DMS 273 treated with DMSO at 0.1 percent for 48 hours (cell line): ENCODE measurements around the gene LENG9.
"Not testable (repeated sequence)": the region's sequence is repeated elsewhere in the genome, so short reads cannot be mapped to it uniquely, and the experiment has no call there.

Source experiments
- DNase-seq: peaks from one replicate; lab custom pipeline; 2025; lab: John Stamatoyannopoulos, UW

Gene LENG9

GRCh38 chr19:54463531-54464043 is at the start of gene LENG9:
LENG9 (minus strand) TSS chr19:54463778; CDS start chr19:54463526, 252 bp downstream.
- DNase-seq = peak; percentile 76

DNA sequence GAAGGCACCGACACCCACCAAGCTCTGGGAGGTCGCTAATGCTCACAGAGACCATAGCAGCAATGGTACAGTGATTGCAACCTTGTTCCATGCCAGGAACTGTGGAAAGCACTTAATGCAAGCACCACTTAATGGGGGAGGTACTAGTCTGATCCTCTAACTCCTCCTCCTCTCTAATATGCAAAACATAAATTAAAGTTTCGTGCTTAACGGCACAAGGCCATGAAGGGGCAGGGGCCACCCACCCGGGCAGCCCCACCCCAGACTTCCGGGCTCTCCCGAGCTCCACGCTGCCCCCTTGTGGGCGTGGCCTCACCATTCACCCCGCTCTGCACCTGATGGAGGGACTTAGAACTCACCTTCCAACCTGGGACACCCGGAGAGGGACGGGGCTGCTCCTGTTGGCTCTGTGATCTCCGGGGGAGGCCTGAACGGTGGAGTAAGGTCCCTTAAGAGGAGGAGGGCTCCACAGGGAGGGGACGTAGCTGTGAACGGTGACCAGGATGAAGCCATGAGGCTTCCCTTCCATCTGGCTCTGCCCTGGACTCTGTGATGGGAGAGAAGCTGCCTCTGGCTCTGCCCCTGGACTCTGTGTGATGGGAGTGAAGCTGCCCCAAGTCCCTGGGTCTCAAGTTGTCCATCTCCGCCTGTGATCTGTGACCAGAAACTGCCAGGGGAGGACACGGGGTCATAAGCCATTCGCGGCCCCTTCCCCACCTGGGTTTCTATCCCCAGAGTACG is 45.8 kb upstream of the LENG9 start:
- not testable (repeated sequence) for DNase-seq

- DNase-seq = not testable (repeated sequence)
Measured at GRCh38 chr19:54508487-54508886, 44.9 kb upstream of the LENG9 start.

DNA sequence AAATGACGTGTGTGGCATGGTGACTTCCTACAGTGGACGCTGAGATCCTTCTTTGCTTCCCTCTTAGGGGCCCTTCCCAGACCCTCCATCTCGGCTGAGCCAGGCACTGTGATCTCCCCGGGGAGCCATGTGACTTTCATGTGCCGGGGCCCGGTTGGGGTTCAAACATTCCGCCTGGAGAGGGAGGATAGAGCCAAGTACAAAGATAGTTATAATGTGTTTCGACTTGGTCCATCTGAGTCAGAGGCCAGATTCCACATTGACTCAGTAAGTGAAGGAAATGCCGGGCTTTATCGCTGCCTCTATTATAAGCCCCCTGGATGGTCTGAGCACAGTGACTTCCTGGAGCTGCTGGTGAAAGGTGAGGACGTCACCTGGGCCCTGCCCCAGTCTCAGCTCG is 44.2 kb upstream of the LENG9 start:
- DNase-seq = no peak

DNA sequence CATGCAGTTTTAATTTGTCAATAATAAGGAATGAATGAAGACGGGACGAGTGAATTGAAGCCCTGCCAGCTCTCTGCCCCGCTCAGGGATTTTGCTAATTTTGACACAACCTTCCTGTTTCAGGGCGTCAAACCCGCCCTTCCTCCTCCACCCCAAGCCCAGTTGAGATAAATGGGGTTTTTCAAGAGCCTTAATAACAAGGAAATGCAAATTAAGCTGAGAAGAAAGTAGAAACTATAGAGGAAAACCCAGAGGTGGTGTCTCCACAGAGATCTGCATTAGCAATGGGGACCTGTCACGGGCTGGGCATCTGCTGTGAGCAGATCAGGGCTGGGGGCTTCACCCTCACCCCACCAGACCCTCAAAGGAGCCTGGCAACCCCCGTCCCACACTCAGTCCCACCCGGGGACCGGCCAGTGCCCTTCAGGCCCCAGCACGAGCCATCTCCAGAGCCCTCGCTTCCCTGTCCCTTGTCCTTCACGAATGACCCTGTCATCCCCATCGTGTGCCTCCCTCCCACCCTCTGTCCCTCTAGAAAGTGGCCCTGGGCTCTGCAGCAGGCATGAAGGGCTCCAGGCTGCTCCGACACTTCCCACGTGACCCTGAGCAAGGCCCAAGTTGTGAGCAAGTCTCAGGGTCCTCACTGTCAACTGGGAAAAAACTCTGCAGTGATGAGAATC is 43.6 kb upstream of the LENG9 start:
- not testable (repeated sequence) for DNase-seq

GRCh38 chr19:54506079-54506478 is 42.5 kb upstream of the LENG9 start:
- no peak for DNase-seq

- not testable (repeated sequence) for DNase-seq
Measured at GRCh38 chr19:54505542-54505941, 42.0 kb upstream of the LENG9 start.

DNA sequence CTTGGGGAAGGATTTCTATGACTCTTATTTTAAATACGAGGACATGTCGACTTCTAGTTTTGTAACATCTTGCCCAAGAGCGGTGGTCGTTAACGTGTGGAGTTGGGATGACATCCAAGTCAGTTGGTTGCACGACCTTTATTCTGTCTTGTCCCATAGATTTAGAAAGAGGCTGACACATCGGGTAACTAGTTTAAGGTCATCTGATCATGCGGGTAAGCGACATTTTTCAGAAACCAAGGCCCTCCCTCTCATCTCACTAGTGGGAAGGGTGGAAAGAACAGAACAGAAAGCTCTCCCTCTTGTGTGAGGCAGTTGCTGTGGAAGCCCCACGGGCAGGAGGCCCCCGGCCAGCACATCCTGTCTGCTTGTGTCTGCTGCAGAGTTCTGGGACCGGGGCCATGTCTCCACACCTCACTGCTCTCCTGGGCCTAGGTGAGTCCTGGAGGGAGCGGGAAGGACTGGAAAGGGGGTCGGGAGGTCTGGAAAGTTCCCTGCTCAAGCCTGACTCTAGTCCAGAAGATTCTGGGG is 39.0 kb upstream of the LENG9 start, which contains the start of gene LAIR2:
Gene LAIR2, plus strand, starts transcription at position 314 of the 531 bp plus-strand sequence. Its CDS starts 88 bp downstream, at position 402.
- no peak for DNase-seq

DNA sequence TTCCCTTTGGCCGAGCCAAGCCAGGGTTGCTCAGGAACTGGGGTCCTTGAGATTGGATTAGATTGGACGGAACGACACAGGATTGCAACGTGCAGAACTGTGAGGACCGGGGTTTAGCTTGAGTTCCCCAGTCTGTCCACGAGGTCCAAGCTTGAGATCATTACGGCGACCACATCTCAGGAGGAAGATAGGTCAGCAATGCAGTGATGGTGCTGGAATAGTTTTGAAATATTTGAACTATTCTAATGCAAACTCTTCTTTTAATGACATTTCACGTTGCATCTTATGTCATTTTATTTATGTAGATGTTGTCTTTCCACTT is 34.8 kb upstream of the LENG9 start:
- DNase-seq = not testable (repeated sequence)

- not testable (repeated sequence) for DNase-seq
Measured at GRCh38 chr19:54497747-54498450, 34.3 kb upstream of the LENG9 start.

DNA sequence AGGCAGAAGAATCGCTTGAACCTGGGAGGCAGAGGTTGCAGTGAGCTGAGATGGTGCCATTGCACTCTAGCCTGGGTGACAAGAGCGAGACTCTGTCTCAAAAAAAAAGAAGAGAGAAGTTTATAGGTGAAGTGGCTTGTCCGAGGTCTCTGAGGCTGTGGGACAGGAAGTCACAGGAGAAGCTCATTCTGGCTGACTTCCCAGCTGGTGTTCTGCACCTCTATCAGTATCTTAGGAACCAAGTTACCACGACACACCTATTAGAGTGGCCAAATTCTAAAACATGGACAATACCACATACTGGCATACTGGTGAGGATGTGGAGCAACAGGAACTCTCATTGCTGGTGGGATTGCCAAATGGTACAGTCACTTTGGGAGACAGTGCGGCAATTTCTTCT is 31.7 kb upstream of the LENG9 start:
- not testable (repeated sequence) for DNase-seq

DNA sequence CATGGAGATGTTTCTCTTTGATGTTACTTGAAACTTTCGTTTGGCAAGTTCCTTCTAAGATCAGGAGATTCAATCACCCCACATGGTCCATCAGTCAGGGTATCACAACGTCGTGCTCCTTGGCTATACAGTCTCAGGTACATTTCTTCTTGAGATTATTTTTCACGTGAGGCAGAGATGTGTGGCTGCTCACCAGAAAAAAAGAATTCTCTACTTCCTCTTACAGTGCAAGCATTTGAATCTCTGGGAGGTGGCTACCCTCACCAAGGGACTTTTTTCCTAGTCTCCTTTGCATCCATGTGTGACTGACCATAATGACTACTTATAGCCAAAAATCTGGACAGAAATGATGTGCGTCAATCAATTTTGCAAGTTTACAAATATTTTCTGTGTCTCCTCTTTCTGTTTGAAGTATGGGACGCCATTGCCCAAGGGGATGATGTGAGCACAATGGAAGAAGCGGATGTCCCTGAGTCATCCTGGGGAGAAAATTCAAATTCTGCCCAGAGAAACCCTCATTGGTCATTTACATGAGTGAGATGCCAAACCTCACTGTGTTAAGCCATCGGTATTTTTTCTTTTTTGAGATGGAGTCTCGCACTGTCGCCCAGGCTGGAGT is 30.5 kb upstream of the LENG9 start:
- DNase-seq = no peak

DNA sequence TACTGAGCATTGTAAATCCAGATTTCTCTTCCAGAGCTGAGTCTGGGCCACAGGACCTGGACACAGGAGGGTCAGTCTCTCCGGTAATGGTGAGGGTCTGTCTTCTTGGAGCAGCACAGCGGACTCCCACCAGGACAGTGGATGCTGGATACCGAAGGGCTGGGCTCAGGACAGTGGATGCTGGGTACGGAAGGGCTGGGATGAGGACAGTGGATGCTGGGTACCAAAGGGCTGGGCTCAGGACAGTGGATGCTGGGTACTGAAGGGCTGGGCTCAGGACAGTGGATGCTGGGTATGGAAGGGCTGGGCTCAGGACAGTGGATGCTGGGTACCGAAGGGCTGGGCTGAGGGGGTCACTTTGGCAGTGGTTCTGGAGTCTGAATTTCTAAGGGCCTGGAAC is 29.5 kb upstream of the LENG9 start:
- not testable (repeated sequence) for DNase-seq

GRCh38 chr19:54492568-54492967 is 29.0 kb upstream of the LENG9 start:
- no peak for DNase-seq

DNA sequence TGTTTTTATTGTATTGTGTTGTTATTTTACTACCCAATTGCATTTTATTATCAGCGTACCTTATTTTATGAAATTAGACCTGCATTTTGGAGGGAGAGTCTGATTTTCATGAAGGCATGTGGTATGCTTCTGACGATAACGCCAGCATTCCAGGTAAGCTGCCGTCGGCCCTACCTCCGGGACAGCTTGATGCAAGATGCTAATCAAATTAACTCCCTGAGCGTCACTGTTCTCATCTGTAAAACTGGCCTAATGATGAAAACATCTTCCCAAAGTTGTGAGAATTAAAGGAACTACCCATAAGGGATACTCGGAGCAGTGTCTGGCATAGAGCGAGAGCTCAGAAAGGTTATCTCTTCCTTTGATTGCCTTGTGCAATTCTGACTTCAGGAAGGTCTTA is 26.2 kb upstream of the LENG9 start:
- no peak for DNase-seq

DNA sequence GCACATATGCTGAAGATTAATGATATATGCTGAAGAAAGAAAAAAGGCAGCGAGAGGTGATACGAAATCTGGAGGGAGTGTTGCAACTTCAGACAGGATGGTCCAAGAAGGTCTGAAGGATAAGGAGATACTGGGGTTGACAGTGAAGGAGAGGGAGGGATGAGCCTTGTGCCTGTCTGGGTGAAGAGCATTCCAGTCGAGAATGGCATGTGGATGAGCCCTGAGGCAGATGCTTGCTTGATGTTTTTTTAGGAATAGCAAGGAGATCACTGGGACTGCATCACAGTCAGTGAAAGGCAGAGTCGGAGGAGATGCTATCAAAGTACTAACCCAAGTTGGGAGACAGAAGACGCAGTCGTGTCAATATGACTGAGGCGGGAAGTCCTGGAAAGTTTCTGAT is 25.8 kb upstream of the LENG9 start:
- no peak for DNase-seq

- DNase-seq = no peak
Measured at GRCh38 chr19:54485851-54486250, 22.3 kb upstream of the LENG9 start.

DNA sequence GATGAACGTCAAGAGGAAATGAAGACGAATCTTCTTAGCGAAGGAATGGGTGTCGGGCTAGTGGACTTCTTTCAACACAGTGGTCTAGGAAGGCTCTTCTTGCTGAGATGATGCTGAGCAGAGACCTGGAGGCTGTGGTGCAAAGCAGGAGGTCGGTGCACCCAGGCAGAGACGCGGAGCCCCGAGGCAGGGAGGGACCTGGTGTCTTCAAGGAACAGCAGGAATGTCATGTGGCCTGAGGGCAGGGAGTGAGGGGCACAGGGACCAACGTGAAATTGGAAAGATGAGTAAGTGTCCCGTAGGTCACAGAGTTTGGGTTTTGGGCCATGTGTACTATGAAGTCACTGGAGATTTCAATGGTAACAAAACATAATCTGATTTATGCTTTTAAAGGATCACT is 20.9 kb upstream of the LENG9 start:
- DNase-seq = no peak

DNA sequence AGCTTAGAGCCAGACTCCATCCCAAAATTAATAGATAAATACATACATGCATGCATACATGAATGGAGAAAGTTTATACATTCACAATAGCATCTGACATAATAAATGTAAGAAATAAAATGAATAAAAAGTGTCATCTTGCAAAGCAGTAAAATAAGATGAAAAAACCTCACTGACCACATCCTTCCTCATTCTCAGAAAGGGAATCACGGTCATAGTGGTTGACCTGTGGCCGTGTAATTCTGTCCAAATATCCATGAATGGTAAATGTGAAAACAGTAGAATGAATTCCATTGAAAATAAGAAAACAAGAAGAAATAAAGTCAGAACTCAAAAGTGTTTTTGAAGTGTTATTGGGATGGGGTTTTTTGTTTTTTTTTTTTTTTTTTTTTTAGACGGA is 19.3 kb upstream of the LENG9 start:
- DNase-seq = no peak

DNA sequence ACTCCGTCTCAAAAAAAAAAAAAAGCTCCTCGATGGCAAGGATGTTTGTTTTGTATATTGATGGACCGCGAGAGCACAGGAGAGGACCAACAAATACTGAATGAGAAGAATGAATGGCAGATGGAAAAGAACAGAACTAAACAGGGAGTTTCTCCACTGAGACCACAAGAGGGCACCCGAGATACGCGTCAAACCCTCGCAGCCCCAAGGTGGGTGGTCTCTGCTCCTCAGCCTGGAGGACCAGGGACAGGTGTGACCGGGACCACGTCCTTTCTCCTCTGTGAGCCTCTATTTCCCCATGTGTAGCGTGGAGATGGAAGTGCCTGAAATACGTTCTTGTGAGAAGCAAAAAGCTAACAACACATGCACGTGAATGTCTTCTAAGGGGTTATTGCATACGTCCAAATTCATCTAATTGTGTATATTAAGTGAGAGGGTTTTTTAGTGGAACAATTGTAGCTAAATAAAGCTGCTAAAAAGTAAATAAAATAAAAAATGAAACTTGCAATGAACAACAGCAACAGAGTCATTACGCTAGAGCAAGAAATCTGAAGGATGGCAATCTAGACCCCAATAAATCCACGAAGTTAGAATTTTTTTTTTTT is 17.9 kb upstream of the LENG9 start:
- DNase-seq = no peak

- DNase-seq = no peak
Measured at GRCh38 chr19:54480051-54480450, 16.5 kb upstream of the LENG9 start.
